Measurements from ENCODE around the gene AOAH.

The AOAH gene

GRCh38 chr7:36564489-36564888, 159.8 kb downstream of the AOAH start:
- DNase-seq = no peak

- DNase-seq = no peak
Measured at GRCh38 chr7:36563706-36564327, 160.5 kb downstream of the AOAH start.

- no peak for DNase-seq
Measured at GRCh38 chr7:36562121-36562520, 162.2 kb downstream of the AOAH start.

- no peak for DNase-seq
Measured at GRCh38 chr7:36549029-36549428, 175.3 kb downstream of the AOAH start.

- no peak for DNase-seq
Measured at GRCh38 chr7:36547416-36547815, 176.9 kb downstream of the AOAH start.

GRCh38 chr7:36546331-36546730, 178.0 kb downstream of the AOAH start:
- peak in 3 of 58 donors; percentile 4 to 18 (median 16) for DNase-seq

- peak in 2 of 58 donors; percentile 5 to 17 for DNase-seq
Measured at GRCh38 chr7:36545291-36545690, 179.0 kb downstream of the AOAH start.

- DNase-seq = no peak
Measured at GRCh38 chr7:36538126-36538525, 186.2 kb downstream of the AOAH start.

GRCh38 chr7:36535866-36536664, 188.2 kb downstream of the AOAH start:
- DNase-seq = no peak

- DNase-seq = no peak
Measured at GRCh38 chr7:36533717-36534116, 190.6 kb downstream of the AOAH start.

- peak in 1 of 58 donors; percentile 21 for DNase-seq
Measured at GRCh38 chr7:36532981-36533499, 191.3 kb downstream of the AOAH start.

GRCh38 chr7:36531951-36532350, 192.3 kb downstream of the AOAH start:
- no peak for DNase-seq

GRCh38 chr7:36530456-36530855, 193.8 kb downstream of the AOAH start:
- DNase-seq = no peak

- no peak for DNase-seq
Measured at GRCh38 chr7:36527549-36527913, 196.8 kb downstream of the AOAH start.

GRCh38 chr7:36526863-36527548, 197.3 kb downstream of the AOAH start:
- DNase-seq = no peak

- no peak for DNase-seq
Measured at GRCh38 chr7:36523371-36524101, 200.8 kb downstream of the AOAH start.

- DNase-seq = no peak
Measured at GRCh38 chr7:36522453-36523007, 201.8 kb downstream of the AOAH start.

GRCh38 chr7:36521911-36522310, 202.4 kb downstream of the AOAH start:
- DNase-seq = no peak

GRCh38 chr7:36521133-36521532, 203.2 kb downstream of the AOAH start:
- DNase-seq = no peak

GRCh38 chr7:36515847-36516246, 208.4 kb downstream of the AOAH start:
- DNase-seq = no peak
